ENCODE results near the gene EFHC2.
"Not testable (repeated sequence)": the region's sequence is repeated elsewhere in the genome, so short reads cannot be mapped to it uniquely, and the experiment has no call there.

EFHC2 gene

GRCh38 chrX:44227991-44228390 is 115.5 kb downstream of the EFHC2 start:
- no peak for DNase-seq

GRCh38 chrX:44225667-44226066 is 117.8 kb downstream of the EFHC2 start:
- no peak for DNase-seq

GRCh38 chrX:44224760-44225159 is 118.7 kb downstream of the EFHC2 start:
- DNase-seq: no peak

- no peak for DNase-seq
Measured at GRCh38 chrX:44223150-44223549, 120.3 kb downstream of the EFHC2 start.

- no peak for DNase-seq
Measured at GRCh38 chrX:44218465-44218864, 125.0 kb downstream of the EFHC2 start.

- no peak for DNase-seq
Measured at GRCh38 chrX:44216171-44216570, 127.3 kb downstream of the EFHC2 start.

GRCh38 chrX:44203791-44204190 is 139.7 kb downstream of the EFHC2 start:
- no peak for DNase-seq

- DNase-seq: no peak
Measured at GRCh38 chrX:44202596-44202995, 140.9 kb downstream of the EFHC2 start.

- DNase-seq: no peak
Measured at GRCh38 chrX:44189116-44189515, 154.4 kb downstream of the EFHC2 start.

GRCh38 chrX:44187915-44188314 is 155.6 kb downstream of the EFHC2 start:
- not testable (repeated sequence) for DNase-seq

- DNase-seq: no peak
Measured at GRCh38 chrX:44183329-44183728, 160.1 kb downstream of the EFHC2 start.

- no peak for DNase-seq
Measured at GRCh38 chrX:44178274-44179053, 165.0 kb downstream of the EFHC2 start.

GRCh38 chrX:44175455-44175854 is 168.0 kb downstream of the EFHC2 start:
- no peak for DNase-seq

GRCh38 chrX:44174061-44174460 is 169.4 kb downstream of the EFHC2 start:
- DNase-seq: no peak

GRCh38 chrX:44173219-44173618 is 170.3 kb downstream of the EFHC2 start:
- no peak for DNase-seq

- no peak for DNase-seq
Measured at GRCh38 chrX:44167116-44167515, 176.4 kb downstream of the EFHC2 start.

GRCh38 chrX:44162964-44163475 is 180.5 kb downstream of the EFHC2 start:
- DNase-seq: no peak

GRCh38 chrX:44157858-44158257 is 185.6 kb downstream of the EFHC2 start:
- no peak for DNase-seq

- DNase-seq: no peak
Measured at GRCh38 chrX:44157283-44157682, 186.2 kb downstream of the EFHC2 start.

GRCh38 chrX:44156726-44157125 is 186.7 kb downstream of the EFHC2 start:
- DNase-seq: no peak

GRCh38 chrX:44155126-44155525 is 188.3 kb downstream of the EFHC2 start:
- no peak for DNase-seq

- DNase-seq: no peak
Measured at GRCh38 chrX:44152852-44153251, 190.6 kb downstream of the EFHC2 start.

- no peak for DNase-seq
Measured at GRCh38 chrX:44147130-44147529, 196.3 kb downstream of the EFHC2 start.

- no peak for DNase-seq
Measured at GRCh38 chrX:44144177-44144945, 199.1 kb downstream of the EFHC2 start.
